DND-41 (cell line): ENCODE results near the gene TRPC4.

ENCODE experiments used
- ATAC-seq: fragments of 200-7000 bp; cut with Tn5 transposase; 3 replicates; pipeline ENCODE4 v1.9.1; 2021; ENCODE audit warnings: low read depth; ENCODE audit not compliant: insufficient read depth
- DNase-seq: peaks from one replicate; pipeline ENCODE4 v3.0.0-alpha.2; 2020
- H2AFZ ChIP-seq: 2 replicates; pipeline ENCODE4 v1.6.0; 2012; ENCODE audit warnings: low read depth, low read length
- H3K27ac ChIP-seq: 2 replicates; pipeline ENCODE4 v1.5.1; 2012; ENCODE audit warnings: low read length, inconsistent platforms
- H3K27me3 ChIP-seq: fragments of 200-600 bp; sonication (generic); 2 replicates; pipeline ENCODE4 v1.6.0; 2012; ENCODE audit warnings: low read length, mild to moderate bottlenecking, inconsistent platforms; ENCODE audit not compliant: insufficient read depth, poor library complexity
- H3K36me3 ChIP-seq: 2 replicates; pipeline ENCODE4 v1.5.1; 2012; ENCODE audit warnings: low read length, inconsistent platforms; ENCODE audit not compliant: insufficient read depth
- H3K4me1 ChIP-seq: 2 replicates; pipeline ENCODE4 v1.5.1; 2012; ENCODE audit warnings: mild to moderate bottlenecking, low read length; ENCODE audit not compliant: insufficient read depth
- H3K4me2 ChIP-seq: 2 replicates; pipeline ENCODE4 v1.6.0; 2012; ENCODE audit warnings: mild to moderate bottlenecking, moderate library complexity, low read length, inconsistent platforms; ENCODE audit not compliant: insufficient read depth
- H3K4me3 ChIP-seq, 2 experiments: fragments of 200-600 bp in 1 of 2; shearing (Covaris generic) in 1 of 2; 2 replicates each; pipeline ENCODE4 v1.5.1; 2012 to 2016; ENCODE audit warnings: inconsistent platforms in 2 of 2, low read length in 2 of 2, mild to moderate bottlenecking in 2 of 2, low read depth in 1 of 2, moderate library complexity in 1 of 2
- H3K79me2 ChIP-seq: 2 replicates; pipeline ENCODE4 v1.6.0; 2012; ENCODE audit warnings: low read length, inconsistent platforms; ENCODE audit not compliant: insufficient read depth
- H3K9ac ChIP-seq: 2 replicates; pipeline ENCODE4 v1.6.0; 2012; ENCODE audit warnings: low read depth, mild to moderate bottlenecking, inconsistent platforms, low read length, moderate library complexity
- H3K9me3 ChIP-seq: 2 replicates; pipeline ENCODE4 v1.5.1; 2012; ENCODE audit warnings: low read length, moderate library complexity, mild to moderate bottlenecking, inconsistent platforms; ENCODE audit not compliant: insufficient read depth, severe bottlenecking
- H4K20me1 ChIP-seq: 2 replicates; pipeline ENCODE4 v1.6.0; 2012; ENCODE audit warnings: low read length; ENCODE audit not compliant: insufficient read depth
- EZH2 ChIP-seq: IDR thresholded peaks from 3 replicates; pipeline ENCODE4 v1.6.1; 2012; ENCODE audit warnings: borderline replicate concordance, low read depth, mild to moderate bottlenecking, moderate library complexity, low read length, inconsistent platforms; ENCODE audit not compliant: severe bottlenecking
- TF ChIP-seq, protein P1 (sequence below): IDR thresholded peaks from 2 replicates; pipeline ENCODE4 v1.5.1; 2012; ENCODE audit warnings: borderline replicate concordance, low read length, moderate library complexity, mild to moderate bottlenecking; ENCODE audit not compliant: poor library complexity, severe bottlenecking; ENCODE audit errors: extremely low read depth

The TRPC4 gene

DNA sequence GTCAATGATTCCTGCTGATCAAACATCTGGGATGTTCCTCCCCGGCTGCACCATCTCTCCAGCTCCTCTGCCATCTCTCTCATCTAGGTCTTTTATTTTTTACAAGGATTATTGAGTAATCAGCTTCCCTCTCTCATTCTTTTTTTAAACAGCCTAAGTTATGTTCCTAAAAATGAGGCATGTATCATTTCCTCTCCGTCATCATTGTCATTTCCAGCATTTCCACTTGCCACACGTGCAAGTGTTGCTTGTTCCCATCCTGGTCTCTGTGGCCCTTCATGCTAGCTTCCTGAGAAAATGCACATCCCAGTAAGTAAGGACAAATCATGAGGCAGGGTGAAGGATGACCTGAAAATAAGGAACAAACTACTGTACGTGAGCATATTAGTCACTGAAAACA, 168.3 kb downstream of the TRPC4 start:
- TF ChIP-seq, protein P1, sequence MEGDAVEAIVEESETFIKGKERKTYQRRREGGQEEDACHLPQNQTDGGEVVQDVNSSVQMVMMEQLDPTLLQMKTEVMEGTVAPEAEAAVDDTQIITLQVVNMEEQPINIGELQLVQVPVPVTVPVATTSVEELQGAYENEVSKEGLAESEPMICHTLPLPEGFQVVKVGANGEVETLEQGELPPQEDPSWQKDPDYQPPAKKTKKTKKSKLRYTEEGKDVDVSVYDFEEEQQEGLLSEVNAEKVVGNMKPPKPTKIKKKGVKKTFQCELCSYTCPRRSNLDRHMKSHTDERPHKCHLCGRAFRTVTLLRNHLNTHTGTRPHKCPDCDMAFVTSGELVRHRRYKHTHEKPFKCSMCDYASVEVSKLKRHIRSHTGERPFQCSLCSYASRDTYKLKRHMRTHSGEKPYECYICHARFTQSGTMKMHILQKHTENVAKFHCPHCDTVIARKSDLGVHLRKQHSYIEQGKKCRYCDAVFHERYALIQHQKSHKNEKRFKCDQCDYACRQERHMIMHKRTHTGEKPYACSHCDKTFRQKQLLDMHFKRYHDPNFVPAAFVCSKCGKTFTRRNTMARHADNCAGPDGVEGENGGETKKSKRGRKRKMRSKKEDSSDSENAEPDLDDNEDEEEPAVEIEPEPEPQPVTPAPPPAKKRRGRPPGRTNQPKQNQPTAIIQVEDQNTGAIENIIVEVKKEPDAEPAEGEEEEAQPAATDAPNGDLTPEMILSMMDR, result no peak
- TF ChIP-seq EZH2, result no peak
- H3K9ac ChIP-seq, result no peak overlapping the region
- H2AFZ ChIP-seq, result no peak overlapping the region
- H3K79me2 ChIP-seq, result no peaks in the 10 kb centered on the region
- H3K9me3 ChIP-seq, result no peaks in the 10 kb centered on the region
- H3K4me3 ChIP-seq, result no peak overlapping the region
- ATAC-seq, result no peak
- H3K27ac ChIP-seq, result no peak overlapping the region
- H3K4me1 ChIP-seq, result no peaks in the 10 kb centered on the region
- DNase-seq, result no peak
- H3K4me2 ChIP-seq, result no peak overlapping the region
- H3K27me3 ChIP-seq, result no peaks in the 10 kb centered on the region
- no peaks in the 10 kb centered on the region for H4K20me1 ChIP-seq
- no peaks in the 10 kb centered on the region for H3K36me3 ChIP-seq

DNA sequence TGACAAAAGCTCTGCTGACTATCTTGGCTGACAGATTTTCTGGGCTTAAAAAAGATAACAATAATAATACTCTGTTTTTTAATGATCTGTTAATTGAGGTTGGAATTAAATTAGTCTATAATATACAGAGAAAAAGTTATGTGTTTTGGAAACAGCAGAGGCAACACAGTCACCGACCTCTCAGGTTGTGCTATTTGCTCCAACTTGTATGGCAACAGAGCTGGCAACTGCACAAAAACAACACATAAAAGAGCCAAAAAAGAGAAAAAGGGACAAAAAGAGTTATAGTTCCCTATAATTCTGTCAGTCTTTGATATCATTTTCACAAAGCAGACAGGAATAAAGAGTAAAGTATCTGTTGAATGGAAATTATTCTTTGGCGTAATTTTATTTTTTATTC, 168.7 kb downstream of the TRPC4 start:
- Histone ChIP-seq H3K4me1 (no peaks in the 10 kb centered on the region), H3K4me3 (no peak overlapping the region), H3K9me3 (no peaks in the 10 kb centered on the region), H3K27ac (no peak overlapping the region), H3K9ac (no peak overlapping the region), H3K79me2 (no peaks in the 10 kb centered on the region), H3K4me2 (no peak overlapping the region), H4K20me1 (no peaks in the 10 kb centered on the region), H3K36me3 (no peaks in the 10 kb centered on the region), H3K27me3 (no peaks in the 10 kb centered on the region), H2AFZ (no peak overlapping the region)
- ATAC-seq, result no peak
- TF ChIP-seq, protein P1, result no peak
- TF ChIP-seq EZH2, result no peak
- DNase-seq, result no peak

DNA sequence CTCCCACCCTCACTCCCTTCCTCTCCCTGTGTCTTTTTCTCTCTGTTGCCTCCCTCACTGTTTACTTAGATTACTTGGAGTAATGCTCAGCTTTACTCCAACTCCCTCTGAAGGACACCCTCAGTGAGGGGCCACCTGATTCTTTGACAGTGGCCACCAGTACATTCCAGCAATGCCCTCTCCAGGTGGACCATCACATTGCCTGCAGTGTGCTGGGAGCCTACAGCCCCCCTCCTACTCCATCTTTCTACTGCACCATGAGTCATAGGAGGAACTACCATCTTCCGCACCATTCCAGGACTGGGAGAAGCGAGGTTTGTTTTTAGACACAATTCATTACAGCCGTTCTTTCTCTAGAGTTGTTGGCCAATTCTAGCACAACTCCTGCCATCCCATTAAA, 174.4 kb downstream of the TRPC4 start:
- Histone ChIP-seq H3K27ac (no peak overlapping the region), H3K79me2 (no peaks in the 10 kb centered on the region), H3K4me3 (no peak overlapping the region), H3K9me3 (no peaks in the 10 kb centered on the region), H2AFZ (no peak overlapping the region), H3K4me1 (no peaks in the 10 kb centered on the region), H3K4me2 (no peak overlapping the region), H3K9ac (no peak overlapping the region), H3K27me3 (no peaks in the 10 kb centered on the region), H3K36me3 (no peaks in the 10 kb centered on the region), H4K20me1 (no peaks in the 10 kb centered on the region)
- ATAC-seq, result no peak
- DNase-seq, result no peak
- TF ChIP-seq, protein P1, result no peak
- TF ChIP-seq EZH2, result no peak

DNA sequence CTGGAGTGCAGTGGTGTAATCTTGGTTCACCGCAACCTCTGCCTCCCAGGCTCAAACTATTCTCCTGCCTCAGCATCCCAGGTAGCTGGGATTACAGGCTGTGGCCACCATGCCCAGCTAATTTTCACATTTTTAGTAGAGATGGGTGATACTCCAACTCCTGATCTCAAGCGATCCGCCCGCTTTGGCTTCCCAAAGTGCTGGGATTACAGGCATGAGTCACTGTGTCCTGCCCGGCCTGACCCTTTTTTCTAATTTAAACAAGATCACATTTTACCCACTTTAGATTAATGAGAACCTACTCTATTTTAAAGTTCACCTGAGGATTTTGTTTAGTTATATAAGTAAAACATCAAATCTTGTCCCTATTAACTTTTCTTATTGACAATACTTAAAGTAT, 179.2 kb downstream of the TRPC4 start:
- no peaks in the 10 kb centered on the region for H4K20me1 ChIP-seq
- H3K79me2 ChIP-seq, result no peaks in the 10 kb centered on the region
- DNase-seq (no peak), ATAC-seq (no peak)
- TF ChIP-seq, protein P1, result no peak
- TF ChIP-seq EZH2, result no peak
- no peak overlapping the region for H3K4me3 ChIP-seq
- H3K36me3 ChIP-seq, result no peaks in the 10 kb centered on the region
- H3K9ac ChIP-seq, result no peak overlapping the region
- H3K27me3 ChIP-seq, result no peaks in the 10 kb centered on the region
- no peaks in the 10 kb centered on the region for H3K4me1 ChIP-seq
- H3K27ac ChIP-seq, result no peak overlapping the region
- H3K4me2 ChIP-seq, result no peak overlapping the region
- no peak overlapping the region for H2AFZ ChIP-seq
- no peaks in the 10 kb centered on the region for H3K9me3 ChIP-seq
